ENCODE measurements around the gene PPP1R1C. TPM values are rescaled to one million over a fixed set of nuclear protein-coding genes. Genes with fewer than 3 reads are reported as not detected.

Gene PPP1R1C
- total RNA-seq, 2 donors from 2014 or later: not detected

DNA sequence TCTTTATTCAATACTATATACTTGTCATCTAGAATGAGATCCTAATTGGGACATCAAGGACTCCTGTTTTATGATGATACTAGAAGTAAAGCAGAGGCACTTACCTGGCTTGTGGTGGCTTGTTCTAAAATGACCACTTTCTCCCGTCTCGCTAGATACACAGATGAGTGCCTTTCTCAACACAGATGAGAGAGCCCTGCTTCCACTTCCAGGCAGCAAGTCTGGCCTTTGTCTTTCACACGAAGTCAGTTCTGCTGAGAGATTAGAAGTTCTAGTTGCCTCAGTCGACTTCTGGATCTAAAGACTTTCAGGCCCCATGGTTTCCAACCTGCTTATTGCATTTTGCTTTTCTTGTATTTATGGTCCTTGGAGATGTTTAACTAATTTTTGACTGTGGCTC, 70.3 kb downstream of the PPP1R1C start:
- no peaks in the 10 kb centered on the region for H3K36me3 ChIP-seq
- ATAC-seq (ENCODE audit: insufficient number of reproducible peaks, low FRiP score, low read depth): no peak
- H3K9me3 ChIP-seq: no peaks in the 10 kb centered on the region
- TF ChIP-seq, protein P1, sequence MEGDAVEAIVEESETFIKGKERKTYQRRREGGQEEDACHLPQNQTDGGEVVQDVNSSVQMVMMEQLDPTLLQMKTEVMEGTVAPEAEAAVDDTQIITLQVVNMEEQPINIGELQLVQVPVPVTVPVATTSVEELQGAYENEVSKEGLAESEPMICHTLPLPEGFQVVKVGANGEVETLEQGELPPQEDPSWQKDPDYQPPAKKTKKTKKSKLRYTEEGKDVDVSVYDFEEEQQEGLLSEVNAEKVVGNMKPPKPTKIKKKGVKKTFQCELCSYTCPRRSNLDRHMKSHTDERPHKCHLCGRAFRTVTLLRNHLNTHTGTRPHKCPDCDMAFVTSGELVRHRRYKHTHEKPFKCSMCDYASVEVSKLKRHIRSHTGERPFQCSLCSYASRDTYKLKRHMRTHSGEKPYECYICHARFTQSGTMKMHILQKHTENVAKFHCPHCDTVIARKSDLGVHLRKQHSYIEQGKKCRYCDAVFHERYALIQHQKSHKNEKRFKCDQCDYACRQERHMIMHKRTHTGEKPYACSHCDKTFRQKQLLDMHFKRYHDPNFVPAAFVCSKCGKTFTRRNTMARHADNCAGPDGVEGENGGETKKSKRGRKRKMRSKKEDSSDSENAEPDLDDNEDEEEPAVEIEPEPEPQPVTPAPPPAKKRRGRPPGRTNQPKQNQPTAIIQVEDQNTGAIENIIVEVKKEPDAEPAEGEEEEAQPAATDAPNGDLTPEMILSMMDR (IDR thresholded peaks at IDR 0.05): no peak
- no peak overlapping the region for H3K27ac ChIP-seq
- H3K27me3 ChIP-seq (replicated peaks; ENCODE audit: insufficient read depth): no peaks in the 10 kb centered on the region
- no peak overlapping the region for H3K4me3 ChIP-seq
- peaks cover 2 to 10% of the 10 kb centered on the region in 2 donors for H3K4me1 ChIP-seq (ENCODE audit: control insufficient read depth in 1 of 2, low read depth in 2 of 2)
- no peak for DNase-seq (ENCODE audit: low spot score)

DNA sequence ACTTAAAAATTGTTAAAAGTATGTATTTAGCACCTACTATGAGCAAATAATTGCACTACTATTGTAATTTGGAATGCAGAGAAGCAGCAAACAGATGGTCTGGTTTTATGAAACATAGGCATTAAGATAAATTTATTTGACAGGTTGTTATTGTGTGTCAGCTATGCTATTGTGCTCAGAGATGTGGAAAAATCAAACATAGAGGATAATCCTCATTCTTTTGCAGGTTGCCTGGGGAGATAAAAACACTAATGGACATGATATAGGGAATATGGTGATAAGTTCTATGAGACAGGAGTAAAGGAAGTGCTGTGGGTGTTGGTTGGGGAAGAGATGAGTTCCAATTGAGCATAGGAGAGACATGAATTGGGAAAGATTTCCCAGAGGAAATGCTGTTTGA, 71.3 kb downstream of the PPP1R1C start:
- Histone ChIP-seq H3K4me1 (ENCODE audit: control insufficient read depth in 1 of 2, low read depth in 2 of 2) (peaks cover under 1 to 6% of the 10 kb centered on the region in 2 donors), H3K9me3 (no peaks in the 10 kb centered on the region), H3K27me3 (replicated peaks; ENCODE audit: insufficient read depth) (no peaks in the 10 kb centered on the region), H3K4me3 (no peak overlapping the region), H3K36me3 (no peaks in the 10 kb centered on the region), H3K27ac (no peak overlapping the region)
- TF ChIP-seq, protein P1 (IDR thresholded peaks at IDR 0.05): no peak
- ATAC-seq (ENCODE audit: insufficient number of reproducible peaks, low FRiP score, low read depth) (no peak), DNase-seq (ENCODE audit: low spot score) (no peak)

DNA sequence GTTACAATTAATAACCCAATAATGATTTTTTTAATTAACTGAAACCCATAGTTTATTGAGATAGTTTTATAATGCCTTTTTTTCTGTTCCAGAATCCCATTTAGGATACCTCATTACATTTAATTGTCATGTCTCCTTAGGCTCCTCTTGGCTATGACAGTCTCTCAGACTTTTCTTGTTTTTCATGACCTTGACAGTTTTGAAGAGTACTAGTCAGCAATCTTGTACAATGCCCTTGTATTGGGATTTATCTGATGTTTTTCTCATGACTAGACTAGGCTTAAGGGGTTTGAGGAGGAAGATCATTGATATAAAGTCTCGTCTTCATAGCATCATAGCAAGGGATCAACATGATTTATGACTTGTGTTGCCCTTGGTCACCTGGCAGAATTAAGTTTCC, 72.4 kb downstream of the PPP1R1C start:
- TF ChIP-seq, protein P1 (IDR thresholded peaks at IDR 0.05): no peak
- Histone ChIP-seq H3K9me3 (no peaks in the 10 kb centered on the region), H3K4me3 (no peak overlapping the region), H3K27me3 (replicated peaks; ENCODE audit: insufficient read depth) (no peaks in the 10 kb centered on the region), H3K4me1 (ENCODE audit: control insufficient read depth in 1 of 2, low read depth in 2 of 2) (no peaks in the 10 kb centered on the region), H3K27ac (no peak overlapping the region), H3K36me3 (no peaks in the 10 kb centered on the region)
- DNase-seq (ENCODE audit: low spot score) (no peak), ATAC-seq (ENCODE audit: insufficient number of reproducible peaks, low FRiP score, low read depth) (no peak)

DNA sequence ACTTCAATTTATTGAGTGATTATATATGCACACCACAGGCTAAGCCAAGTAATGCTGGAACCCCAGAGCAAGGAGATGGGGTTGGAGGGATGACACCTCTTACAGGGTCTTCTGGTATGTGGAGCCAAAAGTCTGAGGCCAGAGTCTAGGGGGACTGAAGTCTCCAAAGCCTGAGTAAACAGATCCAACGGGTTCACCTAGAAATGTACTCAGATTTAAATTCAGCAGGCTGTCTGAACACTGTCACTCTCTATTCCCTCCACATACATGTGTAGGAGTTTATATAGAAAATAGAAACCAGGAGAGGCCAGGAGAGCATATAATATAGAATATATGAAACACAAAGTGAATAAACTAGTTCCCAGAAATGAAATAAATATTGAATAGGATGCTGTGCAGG, 76.1 kb downstream of the PPP1R1C start:
- Histone ChIP-seq H3K27ac (no peak overlapping the region), H3K9me3 (no peaks in the 10 kb centered on the region), H3K4me3 (no peak overlapping the region), H3K27me3 (replicated peaks; ENCODE audit: insufficient read depth) (no peaks in the 10 kb centered on the region), H3K36me3 (no peaks in the 10 kb centered on the region), H3K4me1 (ENCODE audit: control insufficient read depth in 1 of 2, low read depth in 2 of 2) (peaks cover 9 to 26% of the 10 kb centered on the region in 2 donors)
- TF ChIP-seq, protein P1 (IDR thresholded peaks at IDR 0.05): no peak
- no peak for ATAC-seq (ENCODE audit: insufficient number of reproducible peaks, low FRiP score, low read depth)
- DNase-seq (ENCODE audit: low spot score): no peak

DNA sequence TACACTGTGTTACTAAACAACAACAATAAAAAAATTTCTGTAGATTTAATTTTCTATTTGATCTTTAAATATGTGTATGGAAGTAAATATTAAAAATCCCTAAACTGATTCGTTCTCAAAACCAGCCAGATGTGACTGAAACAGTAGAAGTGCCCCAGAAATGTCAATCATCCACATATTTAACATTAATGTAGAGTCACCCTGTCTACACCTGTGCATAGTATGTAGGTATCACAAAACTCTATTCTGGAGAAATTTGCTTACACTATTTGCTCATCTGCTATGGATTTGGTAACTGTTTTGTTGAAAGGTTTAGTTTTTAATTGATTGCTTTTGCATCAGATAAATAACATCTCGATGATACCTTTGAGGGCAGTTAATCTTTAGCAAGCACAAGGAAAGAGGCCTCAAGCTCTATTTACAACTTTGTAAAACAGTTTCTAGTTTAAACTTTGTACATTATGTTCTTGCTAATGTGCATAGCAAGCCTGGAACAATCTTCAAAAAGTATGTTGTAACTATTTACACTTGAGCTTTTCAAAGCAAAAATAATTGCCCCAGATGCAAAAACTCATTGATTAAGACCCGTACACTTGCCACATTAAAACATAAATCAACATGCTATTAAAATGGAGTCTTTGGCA, 76.8 kb downstream of the PPP1R1C start:
- H3K27ac ChIP-seq: no peak overlapping the region
- TF ChIP-seq, protein P1 (IDR thresholded peaks at IDR 0.05): no peak
- no peaks in the 10 kb centered on the region for H3K36me3 ChIP-seq
- no peaks in the 10 kb centered on the region for H3K9me3 ChIP-seq
- H3K4me1 ChIP-seq (ENCODE audit: control insufficient read depth in 1 of 2, low read depth in 2 of 2): peaks cover 9 to 33% of the 10 kb centered on the region in 2 donors
- ATAC-seq (ENCODE audit: insufficient number of reproducible peaks, low FRiP score, low read depth) (no peak), DNase-seq (ENCODE audit: low spot score) (no peak)
- no peak overlapping the region for H3K4me3 ChIP-seq
- no peaks in the 10 kb centered on the region for H3K27me3 ChIP-seq (replicated peaks; ENCODE audit: insufficient read depth)

Data from thoracic aorta (tissue), 2 donors.